Measurements from ENCODE around the gene SPOCK1.

Gene SPOCK1

DNA sequence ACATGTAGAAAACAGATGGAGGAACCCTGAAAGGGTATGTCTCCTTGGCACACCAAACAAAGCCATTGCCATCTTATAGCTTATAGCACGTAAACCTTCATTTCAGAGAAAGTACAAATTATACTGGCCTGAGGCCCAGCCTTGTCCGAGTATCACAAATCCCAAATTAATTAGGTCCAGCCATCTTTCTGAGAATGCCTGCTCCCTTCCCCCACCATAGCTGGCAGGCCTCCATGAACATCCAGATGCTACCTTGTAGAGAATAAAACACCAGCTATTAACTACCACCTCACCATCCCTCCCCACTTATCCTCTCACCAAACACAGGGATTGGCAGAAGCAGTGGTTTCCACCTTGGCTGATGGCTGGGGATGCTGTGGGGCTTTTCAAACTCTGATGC lies 224.0 kb downstream of the SPOCK1 start:
- Histone ChIP-seq H3K27me3 (replicated peaks; ENCODE audit: control insufficient read depth, insufficient read depth, low read length) (no peaks in the 10 kb centered on the region), H3K4me3 (ENCODE audit: low read length) (no peak overlapping the region), H3K4me1 (ENCODE audit: control insufficient read depth, insufficient read depth, low read length) (peaks cover 26% of the 10 kb centered on the region), H3K9ac (ENCODE audit: low read length) (no peak overlapping the region), H3K9me3 (ENCODE audit: control insufficient read depth, low read length) (no peaks in the 10 kb centered on the region), H3K36me3 (ENCODE audit: control insufficient read depth, insufficient read depth, low read length, severe bottlenecking) (no peaks in the 10 kb centered on the region)
- DNase-seq (ENCODE audit: low read depth), result no peak

GRCh38 chr5:137273511-137273910 lies 225.6 kb downstream of the SPOCK1 start:
- Histone ChIP-seq H3K27me3 (replicated peaks; ENCODE audit: control insufficient read depth, insufficient read depth, low read length) (no peaks in the 10 kb centered on the region), H3K4me1 (ENCODE audit: control insufficient read depth, insufficient read depth, low read length) (peaks cover 36% of the 10 kb centered on the region), H3K9me3 (ENCODE audit: control insufficient read depth, low read length) (no peaks in the 10 kb centered on the region), H3K4me3 (ENCODE audit: low read length) (no peak overlapping the region), H3K9ac (ENCODE audit: low read length) (no peak overlapping the region), H3K36me3 (ENCODE audit: control insufficient read depth, insufficient read depth, low read length, severe bottlenecking) (no peaks in the 10 kb centered on the region)
- no peak for DNase-seq (ENCODE audit: low read depth)

DNA sequence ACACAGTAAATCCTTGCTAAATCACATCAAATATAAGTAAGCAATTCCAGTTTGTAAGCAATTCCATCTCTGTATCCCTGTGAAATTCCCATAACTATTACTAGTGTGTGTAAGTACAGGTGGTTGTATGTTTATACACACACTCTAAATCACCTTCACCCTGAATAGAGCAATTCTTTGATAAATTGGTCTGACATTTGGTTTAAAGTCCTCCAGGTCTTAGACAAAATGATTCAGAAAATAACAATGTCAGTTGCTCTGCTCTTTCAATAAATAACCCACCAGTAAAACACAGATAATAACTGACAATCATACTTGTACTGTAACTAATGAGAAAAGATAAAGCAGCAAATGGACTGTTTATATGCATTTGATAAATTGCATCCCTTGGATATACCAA lies 226.3 kb downstream of the SPOCK1 start:
- H3K9me3 ChIP-seq (ENCODE audit: control insufficient read depth, low read length), result no peaks in the 10 kb centered on the region
- no peaks in the 10 kb centered on the region for H3K27me3 ChIP-seq (replicated peaks; ENCODE audit: control insufficient read depth, insufficient read depth, low read length)
- H3K9ac ChIP-seq (ENCODE audit: low read length), result no peak overlapping the region
- no peak for DNase-seq (ENCODE audit: low read depth)
- peaks cover 37% of the 10 kb centered on the region for H3K4me1 ChIP-seq (ENCODE audit: control insufficient read depth, insufficient read depth, low read length)
- H3K4me3 ChIP-seq (ENCODE audit: low read length), result no peak overlapping the region
- no peaks in the 10 kb centered on the region for H3K36me3 ChIP-seq (ENCODE audit: control insufficient read depth, insufficient read depth, low read length, severe bottlenecking)

- no peaks in the 10 kb centered on the region for H3K9me3 ChIP-seq (ENCODE audit: control insufficient read depth, low read length)
- no peak for DNase-seq (ENCODE audit: low read depth)
- H3K36me3 ChIP-seq (ENCODE audit: control insufficient read depth, insufficient read depth, low read length, severe bottlenecking), result no peaks in the 10 kb centered on the region
- H3K27me3 ChIP-seq (replicated peaks; ENCODE audit: control insufficient read depth, insufficient read depth, low read length), result no peaks in the 10 kb centered on the region
- peaks cover 54% of the 10 kb centered on the region for H3K4me1 ChIP-seq (ENCODE audit: control insufficient read depth, insufficient read depth, low read length)
- H3K9ac ChIP-seq (ENCODE audit: low read length), result no peak overlapping the region
- H3K4me3 ChIP-seq (ENCODE audit: low read length), result no peak overlapping the region
Observed at GRCh38 chr5:137269946-137270345, 229.2 kb downstream of the SPOCK1 start.

GRCh38 chr5:137269274-137269673 lies 229.9 kb downstream of the SPOCK1 start:
- H3K4me1 ChIP-seq (ENCODE audit: control insufficient read depth, insufficient read depth, low read length), result peaks cover 60% of the 10 kb centered on the region

GRCh38 chr5:137268646-137269045 lies 230.5 kb downstream of the SPOCK1 start:
- Histone ChIP-seq H3K9ac (ENCODE audit: low read length) (peak overlapping the region; percentile 58), H3K9me3 (ENCODE audit: control insufficient read depth, low read length) (no peaks in the 10 kb centered on the region), H3K4me3 (ENCODE audit: low read length) (peak overlapping the region; percentile 5), H3K27me3 (replicated peaks; ENCODE audit: control insufficient read depth, insufficient read depth, low read length) (no peaks in the 10 kb centered on the region), H3K36me3 (ENCODE audit: control insufficient read depth, insufficient read depth, low read length, severe bottlenecking) (no peaks in the 10 kb centered on the region), H3K4me1 (ENCODE audit: control insufficient read depth, insufficient read depth, low read length) (peaks cover 61% of the 10 kb centered on the region)
- DNase-seq (ENCODE audit: low read depth), result peak; percentile 71

More at GRCh38 chr5:137269274-137269673, 229.9 kb downstream of the SPOCK1 start:
- no peaks in the 10 kb centered on the region for H3K36me3 ChIP-seq (ENCODE audit: control insufficient read depth, insufficient read depth, low read length, severe bottlenecking)
- no peak for DNase-seq (ENCODE audit: low read depth)
- H3K9me3 ChIP-seq (ENCODE audit: control insufficient read depth, low read length), result no peaks in the 10 kb centered on the region
- peak overlapping the region; percentile 5 for H3K4me3 ChIP-seq (ENCODE audit: low read length)
- H3K9ac ChIP-seq (ENCODE audit: low read length), result peak overlapping the region; percentile 32
- H3K27me3 ChIP-seq (replicated peaks; ENCODE audit: control insufficient read depth, insufficient read depth, low read length), result no peaks in the 10 kb centered on the region

- peaks cover 59% of the 10 kb centered on the region for H3K4me1 ChIP-seq (ENCODE audit: control insufficient read depth, insufficient read depth, low read length)
Observed at GRCh38 chr5:137266186-137266585, 232.9 kb downstream of the SPOCK1 start.

DNA sequence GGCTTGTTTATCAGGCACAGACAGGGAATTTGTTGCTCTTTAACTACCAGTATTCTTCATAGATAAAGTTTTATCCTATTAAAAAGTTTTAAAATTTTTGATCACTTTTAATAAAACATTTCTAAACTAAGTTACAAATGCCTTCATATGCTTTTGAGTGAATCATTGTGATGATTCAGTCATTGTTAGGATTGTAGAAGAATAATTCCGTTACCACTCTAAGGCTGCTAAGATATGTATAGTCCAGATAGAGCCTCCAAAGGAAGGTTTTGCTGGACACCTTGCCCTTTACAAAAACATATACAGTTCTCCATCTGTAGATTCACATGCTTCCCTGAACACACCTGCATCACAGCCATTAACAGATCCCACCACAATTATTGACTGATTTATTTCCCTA lies 233.7 kb downstream of the SPOCK1 start:
- Histone ChIP-seq H3K9ac (ENCODE audit: low read length) (no peak overlapping the region), H3K4me1 (ENCODE audit: control insufficient read depth, insufficient read depth, low read length) (peaks cover 66% of the 10 kb centered on the region), H3K27me3 (replicated peaks; ENCODE audit: control insufficient read depth, insufficient read depth, low read length) (no peaks in the 10 kb centered on the region), H3K4me3 (ENCODE audit: low read length) (peak overlapping the region; percentile 8), H3K36me3 (ENCODE audit: control insufficient read depth, insufficient read depth, low read length, severe bottlenecking) (peaks cover 3% of the 10 kb centered on the region), H3K9me3 (ENCODE audit: control insufficient read depth, low read length) (no peaks in the 10 kb centered on the region)
- DNase-seq (ENCODE audit: low read depth), result peak; percentile 32

More at GRCh38 chr5:137266186-137266585, 232.9 kb downstream of the SPOCK1 start:
- H3K36me3 ChIP-seq (ENCODE audit: control insufficient read depth, insufficient read depth, low read length, severe bottlenecking), result peaks cover 3% of the 10 kb centered on the region
- no peaks in the 10 kb centered on the region for H3K27me3 ChIP-seq (replicated peaks; ENCODE audit: control insufficient read depth, insufficient read depth, low read length)
- no peak overlapping the region for H3K9ac ChIP-seq (ENCODE audit: low read length)
- DNase-seq (ENCODE audit: low read depth), result no peak
- no peak overlapping the region for H3K4me3 ChIP-seq (ENCODE audit: low read length)
- H3K9me3 ChIP-seq (ENCODE audit: control insufficient read depth, low read length), result no peaks in the 10 kb centered on the region

DNA sequence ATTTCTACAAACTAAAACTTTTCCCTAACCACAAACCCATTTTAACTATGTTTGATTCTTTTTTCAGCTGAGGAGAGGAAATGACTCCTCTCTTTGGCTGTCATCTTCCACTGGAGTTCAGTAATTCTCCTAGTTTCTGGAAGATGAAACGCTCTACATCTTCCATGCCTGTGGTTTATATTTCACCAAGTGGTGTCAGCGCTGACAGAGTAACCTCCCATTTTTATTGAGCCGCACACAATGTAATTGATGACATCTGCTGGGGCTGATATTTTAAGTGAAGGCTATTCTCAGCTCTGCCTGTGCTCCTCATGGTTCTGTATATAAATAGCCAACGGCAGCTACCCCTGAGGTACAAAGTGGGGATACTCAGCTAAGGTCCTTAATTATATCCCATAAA lies 234.6 kb downstream of the SPOCK1 start:
- DNase-seq (ENCODE audit: low read depth), result peak; percentile 58
- H3K27me3 ChIP-seq (replicated peaks; ENCODE audit: control insufficient read depth, insufficient read depth, low read length), result no peaks in the 10 kb centered on the region
- H3K4me1 ChIP-seq (ENCODE audit: control insufficient read depth, insufficient read depth, low read length), result peaks cover 60% of the 10 kb centered on the region

DNA sequence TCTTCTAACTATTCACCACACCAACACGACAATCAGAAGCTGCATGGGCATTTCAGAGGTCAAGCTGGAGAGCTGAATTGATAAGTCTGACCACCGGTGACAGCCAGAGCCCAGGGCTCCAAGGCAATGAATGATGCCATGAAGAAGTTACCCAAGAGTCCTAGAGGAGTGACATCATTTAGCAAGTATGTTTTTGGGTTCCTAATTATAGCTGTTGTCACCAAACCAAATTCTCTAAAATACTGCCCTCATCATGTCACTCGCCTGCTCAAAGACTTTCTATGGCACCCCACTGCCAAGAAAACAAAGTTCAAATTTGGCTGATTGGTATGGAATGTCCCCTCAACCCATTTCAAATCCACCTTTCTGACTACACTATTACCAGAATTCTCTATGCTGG lies 235.1 kb downstream of the SPOCK1 start:
- Histone ChIP-seq H3K9me3 (ENCODE audit: control insufficient read depth, low read length) (no peaks in the 10 kb centered on the region), H3K4me1 (ENCODE audit: control insufficient read depth, insufficient read depth, low read length) (peaks cover 55% of the 10 kb centered on the region), H3K4me3 (ENCODE audit: low read length) (peak overlapping the region; percentile 11), H3K9ac (ENCODE audit: low read length) (no peak overlapping the region), H3K36me3 (ENCODE audit: control insufficient read depth, insufficient read depth, low read length, severe bottlenecking) (peaks cover 3% of the 10 kb centered on the region), H3K27me3 (replicated peaks; ENCODE audit: control insufficient read depth, insufficient read depth, low read length) (no peaks in the 10 kb centered on the region)
- peak; percentile 15 for DNase-seq (ENCODE audit: low read depth)

More for the DNA sequence above, 234.6 kb downstream of the SPOCK1 start:
- Histone ChIP-seq H3K4me3 (ENCODE audit: low read length) (peak overlapping the region; percentile 8), H3K9ac (ENCODE audit: low read length) (peak overlapping the region; percentile 2), H3K9me3 (ENCODE audit: control insufficient read depth, low read length) (no peaks in the 10 kb centered on the region), H3K36me3 (ENCODE audit: control insufficient read depth, insufficient read depth, low read length, severe bottlenecking) (peaks cover 3% of the 10 kb centered on the region)

- no peaks in the 10 kb centered on the region for H3K9me3 ChIP-seq (ENCODE audit: control insufficient read depth, low read length)
- no peaks in the 10 kb centered on the region for H3K27me3 ChIP-seq (replicated peaks; ENCODE audit: control insufficient read depth, insufficient read depth, low read length)
- peaks cover 50% of the 10 kb centered on the region for H3K4me1 ChIP-seq (ENCODE audit: control insufficient read depth, insufficient read depth, low read length)
- no peak overlapping the region for H3K9ac ChIP-seq (ENCODE audit: low read length)
- peaks cover 3% of the 10 kb centered on the region for H3K36me3 ChIP-seq (ENCODE audit: control insufficient read depth, insufficient read depth, low read length, severe bottlenecking)
- H3K4me3 ChIP-seq (ENCODE audit: low read length), result no peak overlapping the region
- no peak for DNase-seq (ENCODE audit: low read depth)
Observed at GRCh38 chr5:137263371-137264005, 235.6 kb downstream of the SPOCK1 start.

DNA sequence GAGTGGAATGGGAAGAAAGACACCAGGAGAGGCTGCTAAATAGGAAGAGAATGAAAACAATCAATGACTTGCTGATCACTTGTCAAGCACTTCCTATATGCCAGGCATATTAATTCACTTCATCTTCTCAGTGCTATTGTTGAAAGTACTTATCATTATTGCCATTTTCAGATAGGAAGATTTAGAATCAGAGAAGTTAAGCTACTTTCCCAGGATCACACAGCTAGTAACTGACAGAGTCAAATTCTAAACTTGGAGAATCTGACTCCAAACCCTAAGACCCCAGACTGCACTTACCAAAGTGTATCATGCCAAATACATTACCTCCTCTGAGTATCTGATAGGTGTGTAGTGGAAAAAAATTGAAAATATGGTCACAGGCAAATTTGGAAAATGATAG lies 236.3 kb downstream of the SPOCK1 start:
- Histone ChIP-seq H3K4me1 (ENCODE audit: control insufficient read depth, insufficient read depth, low read length) (peaks cover 43% of the 10 kb centered on the region), H3K36me3 (ENCODE audit: control insufficient read depth, insufficient read depth, low read length, severe bottlenecking) (peaks cover 3% of the 10 kb centered on the region), H3K9me3 (ENCODE audit: control insufficient read depth, low read length) (no peaks in the 10 kb centered on the region), H3K27me3 (replicated peaks; ENCODE audit: control insufficient read depth, insufficient read depth, low read length) (no peaks in the 10 kb centered on the region), H3K9ac (ENCODE audit: low read length) (no peak overlapping the region), H3K4me3 (ENCODE audit: low read length) (no peak overlapping the region)
- no peak for DNase-seq (ENCODE audit: low read depth)
